IMR-90 (cell line): Measurements from ENCODE around the gene PARP1. TPM values are rescaled to one million over a fixed set of nuclear protein-coding genes. Genes with fewer than 3 reads are reported as not detected.

Source experiments
- ATAC-seq: fragments of 200-7000 bp; cut with Tn5 transposase; 2 replicates; pipeline ENCODE4 v1.9.1; 2020; ENCODE audit warnings: low read depth, mild to moderate bottlenecking, moderate library complexity
- BruUV-seq: library from RNA; stranded (reverse); fragments of 400-500 nt; replicated peaks from 2 replicates; lab custom pipeline; 2021; lab: Mats Ljungman, UMichigan
- CTCF ChIA-PET: fragments of 300-600 bp; formaldehyde crosslinking; extraction: SDS; loops from one replicate; lab custom pipeline; 2021; ENCODE audit warnings: antibody characterized with exemption; lab: Yijun Ruan, JAX
- POLR2A ChIA-PET: fragments of 300-600 bp; sonication (Branson Sonifier 250); formaldehyde crosslinking; loops from one replicate; lab custom pipeline; 2022; ENCODE audit warnings: antibody characterized with exemption; ENCODE audit not compliant: unreplicated experiment; lab: Charles Lee
- DNase-seq: peaks from one replicate; pipeline ENCODE4 v3.0.0; 2013
- H2AFZ ChIP-seq: replicated peaks from 2 replicates; pipeline ENCODE3; 2013; ENCODE audit warnings: low read length, mild to moderate bottlenecking; ENCODE audit not compliant: poor library complexity
- H2AK5ac ChIP-seq: 2 replicates; pipeline ENCODE4 v1.6.1; 2013; ENCODE audit warnings: low read depth, low read length, inconsistent platforms
- H2AK9ac ChIP-seq: replicated peaks from 2 replicates; pipeline ENCODE3; 2013; ENCODE audit warnings: mild to moderate bottlenecking, low read depth, low read length, moderate library complexity; ENCODE audit not compliant: poor library complexity
- H2BK120ac ChIP-seq: 2 replicates; pipeline ENCODE4 v1.6.1; 2013; ENCODE audit warnings: low read depth, low read length, inconsistent platforms
- H2BK15ac ChIP-seq: 3 replicates; pipeline ENCODE4 v1.6.1; 2013; ENCODE audit warnings: low read depth, low read length, inconsistent platforms
- H2BK20ac ChIP-seq: 2 replicates; pipeline ENCODE4 v1.6.1; 2013; ENCODE audit warnings: low read depth, mild to moderate bottlenecking, inconsistent platforms, low read length, moderate library complexity
- H2BK5ac ChIP-seq: 2 replicates; pipeline ENCODE4 v1.6.1; 2013; ENCODE audit warnings: mild to moderate bottlenecking, low read depth, low read length, inconsistent platforms; ENCODE audit not compliant: poor library complexity, severe bottlenecking
- H3K14ac ChIP-seq: replicated peaks from 2 replicates; pipeline ENCODE4 v1.6.1; 2013; ENCODE audit warnings: low read depth, low read length, inconsistent platforms
- H3K18ac ChIP-seq: 2 replicates; pipeline ENCODE4 v1.6.1; 2013; ENCODE audit warnings: low read depth, low read length, control low read depth
- H3K23ac ChIP-seq: 2 replicates; pipeline ENCODE4 v1.6.1; 2013; ENCODE audit warnings: low read depth, low read length, inconsistent platforms
- H3K27ac ChIP-seq: 2 replicates; pipeline ENCODE4 v1.5.1; 2013; ENCODE audit warnings: mild to moderate bottlenecking, control low read depth, low read length; ENCODE audit not compliant: insufficient read depth
- H3K27me3 ChIP-seq: 2 replicates; pipeline ENCODE4 v1.6.1; 2013; ENCODE audit warnings: low read length; ENCODE audit not compliant: control insufficient read depth, insufficient read depth
- H3K36me3 ChIP-seq: 2 replicates; pipeline ENCODE4 v1.6.1; 2013; ENCODE audit warnings: low read length, mixed read lengths; ENCODE audit not compliant: control insufficient read depth, insufficient read depth
- H3K4ac ChIP-seq: 2 replicates; pipeline ENCODE4 v1.6.1; 2013; ENCODE audit warnings: low read depth, low read length, inconsistent platforms
- H3K4me1 ChIP-seq: 2 replicates; pipeline ENCODE4 v1.6.1; 2013; ENCODE audit warnings: low read length, mixed read lengths; ENCODE audit not compliant: control insufficient read depth, insufficient read depth
- H3K4me2 ChIP-seq: 2 replicates; pipeline ENCODE4 v1.6.1; 2013; ENCODE audit warnings: low read depth, mild to moderate bottlenecking, control low read depth, low read length, moderate library complexity
- H3K4me3 ChIP-seq: 2 replicates; pipeline ENCODE4 v1.5.1; 2013; ENCODE audit warnings: low read depth, mild to moderate bottlenecking, control low read depth, low read length, moderate library complexity; ENCODE audit not compliant: insufficient read depth
- H3K56ac ChIP-seq: 2 replicates; pipeline ENCODE4 v1.6.1; 2013; ENCODE audit warnings: low read length, inconsistent platforms; ENCODE audit not compliant: insufficient read depth; ENCODE audit errors: extremely low read depth
- H3K79me1 ChIP-seq, 2 experiments: 2 replicates each; pipeline ENCODE4 v1.6.1; 2013; ENCODE audit warnings: low read length in 2 of 2, inconsistent platforms in 1 of 2, low read depth in 1 of 2
- H3K9ac ChIP-seq: 2 replicates; pipeline ENCODE4 v1.6.1; 2013; ENCODE audit warnings: low read depth, low read length, control low read depth
- H3K9me1 ChIP-seq: 2 replicates; pipeline ENCODE4 v1.6.1; 2013; ENCODE audit warnings: low read length, inconsistent platforms; ENCODE audit not compliant: insufficient read depth
- H3K9me3 ChIP-seq: 2 replicates; pipeline ENCODE4 v1.6.1; 2013; ENCODE audit warnings: low read length; ENCODE audit not compliant: control insufficient read depth, insufficient read depth
- H4K20me1 ChIP-seq: 2 replicates; pipeline ENCODE4 v1.6.1; 2013; ENCODE audit warnings: low read length, inconsistent platforms; ENCODE audit not compliant: insufficient read depth
- H4K5ac ChIP-seq: 2 replicates; pipeline ENCODE4 v1.6.1; 2013; ENCODE audit warnings: mild to moderate bottlenecking, low read depth, low read length, control low read depth
- H4K8ac ChIP-seq, 2 experiments: 2 replicates each; pipeline ENCODE4 v1.6.1; 2013; ENCODE audit warnings: low read depth in 2 of 2, low read length in 2 of 2, control low read depth in 1 of 2, inconsistent platforms in 1 of 2
- H4K91ac ChIP-seq: 2 replicates; pipeline ENCODE4 v1.6.1; 2013; ENCODE audit warnings: low read depth, low read length, inconsistent platforms; ENCODE audit not compliant: insufficient read depth
- BHLHE40 ChIP-seq: fragments of 150-350 bp; IDR thresholded peaks from 2 replicates; pipeline ENCODE4 v1.6.1; 2016; ENCODE audit warnings: mild to moderate bottlenecking, low read depth, low read length
- CEBPB ChIP-seq: IDR thresholded peaks from 2 replicates; pipeline ENCODE4 v1.6.1; 2012; ENCODE audit warnings: low read depth, low read length, improper control_type of control experiment
- CHD1 ChIP-seq: IDR thresholded peaks from 2 replicates; pipeline ENCODE4 v1.6.1; 2012; ENCODE audit warnings: low read depth, low read length, improper control_type of control experiment
- FOS ChIP-seq: fragments of 150-350 bp; IDR thresholded peaks from 2 replicates; pipeline ENCODE4 v1.6.1; 2016; ENCODE audit warnings: low read depth, low read length
- MAFK ChIP-seq: IDR thresholded peaks from 2 replicates; pipeline ENCODE4 v1.6.1; 2012; ENCODE audit warnings: low read depth, low read length, improper control_type of control experiment
- MAZ ChIP-seq: IDR thresholded peaks from 2 replicates; pipeline ENCODE4 v1.6.1; 2012; ENCODE audit warnings: low read depth, mild to moderate bottlenecking, low read length, improper control_type of control experiment, moderate library complexity, borderline replicate concordance
- MXI1 ChIP-seq: IDR thresholded peaks from 2 replicates; pipeline ENCODE4 v1.6.1; 2012; ENCODE audit warnings: low read depth, mild to moderate bottlenecking, low read length, moderate library complexity, borderline replicate concordance
- NFE2L2 ChIP-seq: fragments of 150-350 bp; IDR thresholded peaks from 2 replicates; pipeline ENCODE4 v1.6.1; 2016; ENCODE audit warnings: low read depth, mild to moderate bottlenecking, low read length
- POLR2A ChIP-seq: IDR thresholded peaks from 2 replicates; pipeline ENCODE4 v1.6.1; 2012; ENCODE audit warnings: mild to moderate bottlenecking, low read depth, low read length
- RAD21 ChIP-seq: IDR thresholded peaks from 2 replicates; pipeline ENCODE4 v1.6.1; 2012; ENCODE audit warnings: low read length, improper control_type of control experiment
- RCOR1 ChIP-seq: IDR thresholded peaks from 2 replicates; pipeline ENCODE4 v1.6.1; 2012; ENCODE audit warnings: mild to moderate bottlenecking, low read length, improper control_type of control experiment; ENCODE audit not compliant: insufficient replicate concordance
- SMC3 ChIP-seq: fragments of 150-350 bp; IDR thresholded peaks from 2 replicates; pipeline ENCODE4 v1.6.1; 2016; ENCODE audit warnings: low read depth, mild to moderate bottlenecking, antibody characterized with exemption, low read length, moderate library complexity
- WGBS, 2 experiments: methylation state at CpG; one replicate each; pipeline versions ENCODE4 v1.1.5 to v1.1.7; 2013; ENCODE audit warnings: missing lambda C conversion rate in 2 of 2; ENCODE audit not compliant: insufficient read length in 1 of 2; ENCODE audit errors: extremely low coverage in 2 of 2; 5-methylcytosine and 5-hydroxymethylcytosine counted together
- dilution Hi-C: fragments of 300-500 bp; cut with HindIII; formaldehyde crosslinking; loops from one replicate; pipeline ENCODE4 v1.14.3; 2018; ENCODE audit warnings: low sequenced_read_pairs; ENCODE audit not compliant: unreplicated experiment
- in situ Hi-C: fragments of 300-500 bp; cut with MboI; formaldehyde crosslinking; loops from 3 replicates; pipeline ENCODE4 v1.14.3; 2019; ENCODE audit warnings: low sequenced_read_pairs, inconsistent platforms, mixed read lengths
- intact Hi-C: fragments of 100-400 bp; cut with micrococcal nuclease; formaldehyde crosslinking; loops from 2 replicates; pipeline ENCODE4 v1.10.0; 2022
- polyA plus RNA-seq, 3 experiments: library from polyadenylated mRNA; depleted of rRNA; stranded (reverse); fragments of >200 nt; gene quantifications; 2 replicates each; pipeline ENCODE4 v1.2.3, GENCODE V29; 2012; ENCODE audit warnings: low replicate concordance in 1 of 3
- total RNA-seq: library from RNA; depleted of rRNA; stranded (reverse); fragments of >200 nt; gene quantifications from 2 replicates; pipeline ENCODE4 v1.2.3, GENCODE V29; 2012
- TF ChIP-seq, protein P1 (sequence below): fragments of 150-350 bp; IDR thresholded peaks from 2 replicates; pipeline ENCODE4 v1.6.1; 2017; ENCODE audit warnings: mild to moderate bottlenecking, antibody characterized with exemption, low read length, low read depth
- TF ChIP-seq, protein P2 (sequence below): conservative IDR thresholded peaks from 2 replicates; pipeline ENCODE4 v1.5.1; 2012; ENCODE audit warnings: mild to moderate bottlenecking, low read depth, low read length, improper control_type of control experiment
- TF ChIP-seq, protein P3 (sequence below): fragments of 150-350 bp; IDR thresholded peaks from 2 replicates; pipeline ENCODE4 v1.6.1; 2016; ENCODE audit warnings: low read depth, mild to moderate bottlenecking, low read length, moderate library complexity, borderline replicate concordance

The PARP1 gene
- total and polyA plus RNA-seq, 2 of the 4 experiments (the other 2 are of a cell fraction) = 86.5 to 105 TPM

- dilution Hi-C loops = no loop called here
- Histone ChIP-seq H2BK20ac (no peak overlapping the region), H3K4me2 (no peak overlapping the region), H3K9ac (no peak overlapping the region), H3K4ac (no peak overlapping the region), H3K27ac (no peak overlapping the region), H2AFZ (no peak overlapping the region), H2AK5ac (no peak overlapping the region), H2BK15ac (no peak overlapping the region), H4K20me1 (no peaks in the 10 kb centered on the region), H4K5ac (no peak overlapping the region), H3K23ac (no peak overlapping the region), H2BK5ac (no peak overlapping the region), H3K27me3 (no peaks in the 10 kb centered on the region), H3K9me1 (peaks cover 6% of the 10 kb centered on the region; the same call in 1 of the 2 replicates), H4K91ac (no peak overlapping the region), H3K4me3 (no peak overlapping the region), H3K4me1 (peaks cover 3% of the 10 kb centered on the region; the same call in 1 of the 2 replicates), H3K14ac (no peak overlapping the region), H3K56ac (no peak overlapping the region), H3K36me3 (peaks cover 62% of the 10 kb centered on the region), H3K9me3 (no peaks in the 10 kb centered on the region), H2BK120ac (no peak overlapping the region), H4K8ac (no peak overlapping the region), H2AK9ac (no peak overlapping the region), H3K79me1 (peaks cover 0 to 4% of the 10 kb centered on the region in 2 experiments; a peak in 1 of 4 replicates), H3K18ac (no peak overlapping the region)
- CTCF ChIA-PET = interaction anchor here (1.5 kb wide), 1 partner anchor 9 kb away, joined by 3 read pairs; no protein-coding TSS in a partner anchor
- no CpG with 5 or more reads among the region's 7 CpGs for WGBS, 2 experiments
- no TSS peak for BruUV-seq
- no peak for DNase-seq
- POLR2A ChIA-PET = no interaction called here
- in situ Hi-C loops = no loop called here
- TF ChIP-seq RCOR1 = no peak
- TF ChIP-seq, protein P1, sequence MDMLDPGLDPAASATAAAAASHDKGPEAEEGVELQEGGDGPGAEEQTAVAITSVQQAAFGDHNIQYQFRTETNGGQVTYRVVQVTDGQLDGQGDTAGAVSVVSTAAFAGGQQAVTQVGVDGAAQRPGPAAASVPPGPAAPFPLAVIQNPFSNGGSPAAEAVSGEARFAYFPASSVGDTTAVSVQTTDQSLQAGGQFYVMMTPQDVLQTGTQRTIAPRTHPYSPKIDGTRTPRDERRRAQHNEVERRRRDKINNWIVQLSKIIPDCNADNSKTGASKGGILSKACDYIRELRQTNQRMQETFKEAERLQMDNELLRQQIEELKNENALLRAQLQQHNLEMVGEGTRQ = no peak
- no peak for TF ChIP-seq RAD21
- no peak for TF ChIP-seq POLR2A
- no peak for TF ChIP-seq BHLHE40
- TF ChIP-seq NFE2L2 = no peak
- no peak for TF ChIP-seq CHD1
- no peak for TF ChIP-seq MXI1
- TF ChIP-seq SMC3 = no peak
- TF ChIP-seq, protein P2, sequence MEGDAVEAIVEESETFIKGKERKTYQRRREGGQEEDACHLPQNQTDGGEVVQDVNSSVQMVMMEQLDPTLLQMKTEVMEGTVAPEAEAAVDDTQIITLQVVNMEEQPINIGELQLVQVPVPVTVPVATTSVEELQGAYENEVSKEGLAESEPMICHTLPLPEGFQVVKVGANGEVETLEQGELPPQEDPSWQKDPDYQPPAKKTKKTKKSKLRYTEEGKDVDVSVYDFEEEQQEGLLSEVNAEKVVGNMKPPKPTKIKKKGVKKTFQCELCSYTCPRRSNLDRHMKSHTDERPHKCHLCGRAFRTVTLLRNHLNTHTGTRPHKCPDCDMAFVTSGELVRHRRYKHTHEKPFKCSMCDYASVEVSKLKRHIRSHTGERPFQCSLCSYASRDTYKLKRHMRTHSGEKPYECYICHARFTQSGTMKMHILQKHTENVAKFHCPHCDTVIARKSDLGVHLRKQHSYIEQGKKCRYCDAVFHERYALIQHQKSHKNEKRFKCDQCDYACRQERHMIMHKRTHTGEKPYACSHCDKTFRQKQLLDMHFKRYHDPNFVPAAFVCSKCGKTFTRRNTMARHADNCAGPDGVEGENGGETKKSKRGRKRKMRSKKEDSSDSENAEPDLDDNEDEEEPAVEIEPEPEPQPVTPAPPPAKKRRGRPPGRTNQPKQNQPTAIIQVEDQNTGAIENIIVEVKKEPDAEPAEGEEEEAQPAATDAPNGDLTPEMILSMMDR = no peak
- TF ChIP-seq, protein P3, sequence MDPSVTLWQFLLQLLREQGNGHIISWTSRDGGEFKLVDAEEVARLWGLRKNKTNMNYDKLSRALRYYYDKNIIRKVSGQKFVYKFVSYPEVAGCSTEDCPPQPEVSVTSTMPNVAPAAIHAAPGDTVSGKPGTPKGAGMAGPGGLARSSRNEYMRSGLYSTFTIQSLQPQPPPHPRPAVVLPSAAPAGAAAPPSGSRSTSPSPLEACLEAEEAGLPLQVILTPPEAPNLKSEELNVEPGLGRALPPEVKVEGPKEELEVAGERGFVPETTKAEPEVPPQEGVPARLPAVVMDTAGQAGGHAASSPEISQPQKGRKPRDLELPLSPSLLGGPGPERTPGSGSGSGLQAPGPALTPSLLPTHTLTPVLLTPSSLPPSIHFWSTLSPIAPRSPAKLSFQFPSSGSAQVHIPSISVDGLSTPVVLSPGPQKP = no peak
- no peak for TF ChIP-seq CEBPB
- TF ChIP-seq MAZ = no peak
- TF ChIP-seq MAFK = no peak
- no peak for TF ChIP-seq FOS
- ATAC-seq = 0 out of 2 replicates have a peak, but pooled peaks have one; percentile 15
- intact Hi-C loops = no loop called here
These were observed 43.4 kb downstream of the PARP1 start for GRCh38 chr1:226364514-226364899.
